GM12801 (cell line): ENCODE results near the gene FOXC2.

ENCODE experiments used
- TF ChIP-seq, protein P1 (sequence below): IDR thresholded peaks from one replicate; pipeline ENCODE4 v1.5.1; 2011; ENCODE audit warnings: control low read depth; ENCODE audit not compliant: insufficient read length; ENCODE audit errors: extremely low read depth

FOXC2 gene

DNA sequence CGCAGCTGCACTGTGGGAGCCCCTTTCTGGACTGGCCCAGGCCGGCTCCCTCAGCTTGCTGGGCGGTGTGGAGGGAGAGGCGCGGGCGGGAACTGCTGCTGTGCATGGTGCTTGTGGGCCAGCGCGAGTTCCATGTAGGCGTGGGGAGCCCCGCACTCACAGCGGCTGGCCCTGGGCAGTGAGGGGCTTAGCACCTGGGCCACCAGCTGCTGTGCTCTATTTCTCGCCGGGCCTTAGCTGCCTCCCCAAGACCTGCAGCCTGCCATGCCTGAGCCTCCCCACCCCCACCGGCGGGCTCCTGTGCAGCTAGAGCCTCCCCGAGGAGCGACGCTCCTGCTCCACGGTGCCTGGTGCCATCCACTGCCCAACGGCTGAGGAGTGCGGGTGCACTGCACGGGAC lies 13.3 kb upstream of the FOXC2 start:
- TF ChIP-seq, protein P1, sequence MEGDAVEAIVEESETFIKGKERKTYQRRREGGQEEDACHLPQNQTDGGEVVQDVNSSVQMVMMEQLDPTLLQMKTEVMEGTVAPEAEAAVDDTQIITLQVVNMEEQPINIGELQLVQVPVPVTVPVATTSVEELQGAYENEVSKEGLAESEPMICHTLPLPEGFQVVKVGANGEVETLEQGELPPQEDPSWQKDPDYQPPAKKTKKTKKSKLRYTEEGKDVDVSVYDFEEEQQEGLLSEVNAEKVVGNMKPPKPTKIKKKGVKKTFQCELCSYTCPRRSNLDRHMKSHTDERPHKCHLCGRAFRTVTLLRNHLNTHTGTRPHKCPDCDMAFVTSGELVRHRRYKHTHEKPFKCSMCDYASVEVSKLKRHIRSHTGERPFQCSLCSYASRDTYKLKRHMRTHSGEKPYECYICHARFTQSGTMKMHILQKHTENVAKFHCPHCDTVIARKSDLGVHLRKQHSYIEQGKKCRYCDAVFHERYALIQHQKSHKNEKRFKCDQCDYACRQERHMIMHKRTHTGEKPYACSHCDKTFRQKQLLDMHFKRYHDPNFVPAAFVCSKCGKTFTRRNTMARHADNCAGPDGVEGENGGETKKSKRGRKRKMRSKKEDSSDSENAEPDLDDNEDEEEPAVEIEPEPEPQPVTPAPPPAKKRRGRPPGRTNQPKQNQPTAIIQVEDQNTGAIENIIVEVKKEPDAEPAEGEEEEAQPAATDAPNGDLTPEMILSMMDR, result no peak

- TF ChIP-seq, protein P1, result no peak
Observed at GRCh38 chr16:86554599-86554916, 12.1 kb upstream of the FOXC2 start.

DNA sequence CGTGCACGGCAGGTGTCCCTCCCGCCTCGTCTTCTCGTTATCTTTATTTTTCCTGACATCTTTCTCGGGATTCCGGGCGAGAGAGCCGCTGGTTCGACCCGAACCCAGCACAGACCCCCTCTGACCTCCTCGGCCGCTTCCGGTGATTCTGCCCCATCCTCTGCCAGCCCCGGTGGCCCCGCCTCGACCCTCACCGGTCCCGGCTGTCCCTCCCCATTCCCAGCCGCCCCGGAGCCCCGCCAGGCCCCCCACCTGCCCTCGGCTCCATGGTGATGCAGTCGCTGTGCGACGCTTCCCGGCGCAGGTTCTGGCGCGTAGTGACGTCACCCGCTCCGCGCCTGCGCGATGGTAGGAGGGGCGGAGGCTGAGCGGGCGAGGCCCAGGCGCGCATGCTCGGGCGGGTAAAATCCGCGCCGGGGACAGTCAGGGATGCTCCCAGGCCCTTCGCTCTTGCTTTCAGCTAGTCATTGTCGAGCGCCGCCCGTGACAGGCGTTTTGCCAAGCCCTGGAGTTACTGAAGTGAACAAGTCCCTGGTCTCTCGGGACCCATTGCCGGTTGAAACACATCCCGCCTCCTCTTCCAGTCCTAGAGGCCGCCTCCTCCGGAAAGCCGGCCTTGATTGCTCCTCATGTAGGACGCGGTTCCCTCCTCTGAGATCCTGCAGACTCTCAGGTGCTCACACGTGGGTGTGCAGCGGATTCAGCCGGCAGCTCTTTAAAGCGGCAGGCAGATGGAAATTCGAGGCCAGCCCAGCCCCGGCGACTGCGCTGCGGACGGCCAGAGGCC lies 11.5 kb upstream of the FOXC2 start, which contains the start of gene MTHFSD:
MTHFSD (minus strand) TSS at position 319 of the 787 bp plus-strand sequence; CDS start at position 268, 51 bp downstream.
- TF ChIP-seq, protein P1, result no peak

GRCh38 chr16:86555704-86556075 lies 10.9 kb upstream of the FOXC2 start:
- TF ChIP-seq, protein P1, result no peak

- TF ChIP-seq, protein P1, result no peak
Observed at GRCh38 chr16:86556576-86556975, 10.1 kb upstream of the FOXC2 start.

- TF ChIP-seq, protein P1, result no peak
Observed at GRCh38 chr16:86557587-86557986, 9.0 kb upstream of the FOXC2 start.

DNA sequence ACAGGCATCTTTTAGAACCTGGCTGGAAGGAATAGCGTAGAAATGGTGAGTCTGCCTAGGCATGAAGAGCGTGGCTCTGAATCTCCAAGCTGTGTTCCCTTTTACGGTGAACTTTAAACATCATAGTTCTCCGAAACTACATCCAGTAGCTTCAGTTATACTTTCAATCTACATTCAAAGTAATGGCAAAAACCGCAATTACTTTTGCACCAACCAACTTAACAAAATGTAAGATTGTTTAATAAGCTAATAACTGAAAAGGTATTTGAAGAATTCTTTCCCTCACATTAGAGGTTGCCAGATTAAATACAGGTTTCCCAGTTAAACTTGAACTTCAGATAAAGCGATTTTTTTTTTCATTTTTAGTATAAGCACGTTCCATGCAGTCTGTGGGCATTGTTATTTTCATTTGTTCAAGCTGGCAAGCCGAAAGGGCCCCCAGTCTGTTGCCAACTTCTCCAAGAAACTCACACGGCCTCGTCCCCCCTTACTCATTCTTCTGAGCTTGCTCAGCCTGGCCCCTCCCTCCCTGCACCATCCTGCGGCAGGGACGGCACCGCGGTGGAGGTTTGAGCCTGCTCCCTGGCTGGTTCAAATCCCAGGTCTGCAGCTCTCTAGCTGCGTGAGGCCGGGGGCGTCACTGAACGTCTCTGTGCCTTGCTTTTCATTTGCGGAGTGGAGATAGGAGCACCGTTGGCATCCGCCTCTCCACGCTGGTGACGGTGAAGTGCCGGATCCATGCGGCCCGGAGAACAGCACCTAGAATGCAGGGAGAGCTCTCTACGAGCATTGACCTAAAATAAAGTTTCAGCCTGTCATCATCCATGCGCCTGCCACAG lies 8.1 kb upstream of the FOXC2 start:
- TF ChIP-seq, protein P1, result no peak
